Stimulated activated naive CD8-positive, alpha-beta T cell treated with anti-CD3 and anti-CD28 coated beads, Interleukin-15, Interleukin-2, amounts not matched to agents 100 ng/mL and 50 ng/mL, for 24 hours (primary cell): ENCODE results near the gene NDUFS8.
A peak's percentile ranks its signal among the peaks of the same experiment; 100 is the strongest.
"Not testable (repeated sequence)": the region's sequence is repeated elsewhere in the genome, so short reads cannot be mapped to it uniquely, and the experiment has no call there.

ENCODE experiments used
- H3K27ac Mint-ChIP-seq: one replicate; pipeline ENCODE4 v1.8.0; 2021; ENCODE audit warnings: mild to moderate bottlenecking, mixed read lengths
- H3K27me3 Mint-ChIP-seq: one replicate; pipeline ENCODE4 v1.8.0; 2021; ENCODE audit warnings: mixed read lengths
- H3K36me3 Mint-ChIP-seq: one replicate; pipeline ENCODE4 v1.8.0; 2021; ENCODE audit warnings: low read depth, mixed read lengths
- H3K4me1 Mint-ChIP-seq: one replicate; pipeline ENCODE4 v1.8.0; 2021; ENCODE audit warnings: low read depth, mixed read lengths
- H3K4me3 Mint-ChIP-seq: one replicate; pipeline ENCODE4 v1.8.0; 2021; ENCODE audit warnings: mild to moderate bottlenecking, mixed read lengths
- H3K9me3 Mint-ChIP-seq: one replicate; pipeline ENCODE4 v1.8.0; 2021; ENCODE audit warnings: mixed read lengths

Gene NDUFS8

GRCh38 chr11:68030318-68031143, at the start of gene NDUFS8:
NDUFS8 (plus strand) TSS chr11:68030681; CDS start chr11:68032152, 1,471 bp downstream.
- no peaks in the 10 kb centered on the region for H3K27me3 Mint-ChIP-seq
- peaks cover 33% of the 10 kb centered on the region for H3K4me1 Mint-ChIP-seq
- peak within 1 kb of the TSS; percentile 98 for H3K27ac Mint-ChIP-seq
- H3K4me3 Mint-ChIP-seq = peak within 1 kb of the TSS; percentile 98
- peaks cover 6% of the 10 kb centered on the region for H3K36me3 Mint-ChIP-seq
- no peaks in the 10 kb centered on the region for H3K9me3 Mint-ChIP-seq

GRCh38 chr11:67981226-67981625, 49.3 kb upstream of the NDUFS8 start:
- H3K27me3 Mint-ChIP-seq = peaks cover 19% of the 10 kb centered on the region
- H3K27ac Mint-ChIP-seq, H3K9me3 Mint-ChIP-seq, H3K4me3 Mint-ChIP-seq, H3K4me1 Mint-ChIP-seq, H3K36me3 Mint-ChIP-seq: not testable (repeated sequence)

DNA sequence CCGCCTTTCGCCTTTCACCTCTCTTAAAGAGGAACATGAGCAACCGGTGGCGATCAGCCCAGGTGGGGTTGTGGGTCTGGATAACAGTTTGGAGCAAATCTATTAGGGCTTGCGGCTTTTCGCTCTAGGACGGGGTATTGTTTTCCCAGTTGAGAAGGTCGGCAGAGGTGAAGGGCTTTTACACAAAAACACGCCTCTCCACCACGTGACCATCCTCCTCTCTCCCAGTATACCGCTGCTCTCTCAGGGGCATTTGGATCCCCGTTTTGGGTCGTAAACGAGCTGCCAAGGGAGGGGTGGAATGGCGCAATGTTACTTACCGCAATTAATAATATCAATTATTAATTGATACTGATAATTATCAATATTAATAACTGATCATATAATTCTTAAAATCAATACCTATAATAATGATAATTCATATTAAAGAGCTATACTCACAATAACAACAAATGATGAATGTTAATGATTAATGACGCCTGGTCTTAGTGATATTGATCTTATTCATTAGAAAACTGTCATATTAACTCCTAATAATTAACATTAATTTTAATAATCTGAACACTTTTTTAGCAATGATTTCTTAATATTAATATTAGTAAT, 48.1 kb upstream of the NDUFS8 start:
- H3K9me3 Mint-ChIP-seq = not testable (repeated sequence)

DNA sequence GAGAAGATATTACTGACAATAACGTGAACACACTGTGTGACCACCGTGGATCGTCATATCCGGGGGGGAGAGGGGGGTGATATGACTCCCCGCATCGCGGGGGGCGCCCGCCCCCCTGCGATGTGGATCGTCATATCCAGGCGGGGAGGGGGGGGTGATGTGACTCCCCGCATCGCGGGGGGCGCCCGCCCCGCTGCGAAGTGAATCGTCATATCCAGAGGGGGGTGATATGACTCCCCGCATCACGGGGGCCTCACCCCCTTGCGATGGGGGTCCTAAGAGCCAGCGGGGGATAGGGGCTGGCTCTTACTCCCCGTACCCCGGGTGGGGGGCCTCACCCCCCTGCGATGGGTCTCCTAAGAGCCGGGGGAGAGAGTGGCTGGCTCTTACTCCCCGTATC, 46.5 kb upstream of the NDUFS8 start:
- Mint-ChIP-seq H3K4me3 (no peak overlapping the region), H3K36me3 (no peaks in the 10 kb centered on the region), H3K27me3 (peaks cover 3% of the 10 kb centered on the region), H3K27ac (no peak overlapping the region), H3K9me3 (no peaks in the 10 kb centered on the region), H3K4me1 (no peaks in the 10 kb centered on the region)

More for the DNA sequence above, 48.1 kb upstream of the NDUFS8 start:
- H3K36me3 Mint-ChIP-seq, H3K4me1 Mint-ChIP-seq, H3K4me3 Mint-ChIP-seq, H3K27ac Mint-ChIP-seq: not testable (repeated sequence)
- H3K27me3 Mint-ChIP-seq = peaks cover 14% of the 10 kb centered on the region

DNA sequence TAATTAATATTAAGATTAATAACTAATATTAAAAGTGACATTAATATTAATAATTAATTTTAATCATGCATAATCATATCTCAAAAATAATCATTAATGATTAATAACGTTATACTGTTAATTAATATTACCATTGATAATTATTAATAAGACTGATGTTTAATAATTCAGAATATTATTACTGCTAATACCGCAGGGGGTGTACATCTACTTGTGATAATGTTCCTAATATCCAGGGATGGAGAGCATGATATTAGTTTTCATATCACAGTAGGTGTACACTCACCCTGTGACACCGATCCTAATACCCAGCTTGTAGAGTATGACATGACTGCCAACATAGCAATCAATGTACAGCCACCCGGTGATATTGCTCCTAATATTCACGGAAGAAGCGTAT, 45.2 kb upstream of the NDUFS8 start:
- H3K4me3 Mint-ChIP-seq, H3K27ac Mint-ChIP-seq, H3K9me3 Mint-ChIP-seq, H3K36me3 Mint-ChIP-seq, H3K4me1 Mint-ChIP-seq, H3K27me3 Mint-ChIP-seq: not testable (repeated sequence)

GRCh38 chr11:67990546-67991346, 39.7 kb upstream of the NDUFS8 start:
- H3K27ac Mint-ChIP-seq, H3K4me3 Mint-ChIP-seq, H3K27me3 Mint-ChIP-seq, H3K4me1 Mint-ChIP-seq, H3K36me3 Mint-ChIP-seq, H3K9me3 Mint-ChIP-seq: not testable (repeated sequence)

GRCh38 chr11:67991347-67992121, 38.9 kb upstream of the NDUFS8 start:
- H3K9me3 Mint-ChIP-seq, H3K4me3 Mint-ChIP-seq, H3K36me3 Mint-ChIP-seq, H3K27ac Mint-ChIP-seq, H3K4me1 Mint-ChIP-seq, H3K27me3 Mint-ChIP-seq: not testable (repeated sequence)

DNA sequence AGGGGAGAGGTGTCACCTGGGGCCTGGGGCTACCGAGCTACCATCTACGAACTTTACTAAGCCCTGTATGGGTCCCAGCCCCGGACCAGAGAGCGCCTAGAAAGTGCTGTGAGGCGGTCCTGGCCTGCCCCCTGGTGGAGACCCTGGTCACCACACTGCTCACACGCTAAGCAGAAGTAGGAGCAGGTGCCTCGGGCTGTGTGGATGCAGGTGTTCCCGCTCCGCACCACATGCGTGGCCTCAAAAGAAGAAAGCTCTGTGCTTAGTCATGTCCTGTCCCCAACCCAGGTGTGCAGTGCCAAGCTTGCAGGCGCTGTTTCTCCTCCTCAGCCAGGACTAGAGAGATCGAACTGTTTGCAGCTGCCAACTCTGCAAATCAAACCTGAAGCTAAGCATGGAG, 36.7 kb upstream of the NDUFS8 start:
- not testable (repeated sequence) for H3K9me3 Mint-ChIP-seq, H3K27me3 Mint-ChIP-seq, H3K36me3 Mint-ChIP-seq, H3K27ac Mint-ChIP-seq, H3K4me3 Mint-ChIP-seq
- H3K4me1 Mint-ChIP-seq = peaks cover 24% of the 10 kb centered on the region

DNA sequence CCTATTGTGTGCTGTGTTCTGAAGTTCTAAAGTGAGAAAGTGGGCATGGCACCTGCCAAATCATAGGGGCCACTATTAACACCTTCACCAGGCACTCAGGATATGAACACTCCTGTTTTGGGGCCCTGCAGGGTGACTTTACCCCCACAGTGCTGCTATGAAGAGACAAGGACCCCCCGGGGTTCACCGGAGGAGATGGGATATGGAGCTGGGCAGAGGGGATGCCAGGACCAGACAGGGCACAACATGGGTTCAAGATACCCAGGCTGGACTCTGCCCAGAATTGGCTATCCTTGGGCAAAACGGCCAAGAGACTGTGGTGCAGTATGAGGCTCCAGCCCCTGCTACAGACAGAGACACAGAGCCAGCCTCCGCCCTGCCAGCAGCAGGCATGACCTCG, 36.1 kb upstream of the NDUFS8 start:
- H3K4me3 Mint-ChIP-seq, H3K27me3 Mint-ChIP-seq, H3K36me3 Mint-ChIP-seq, H3K27ac Mint-ChIP-seq, H3K9me3 Mint-ChIP-seq: not testable (repeated sequence)
- H3K4me1 Mint-ChIP-seq = peaks cover 24% of the 10 kb centered on the region

GRCh38 chr11:67995129-67995528, 35.4 kb upstream of the NDUFS8 start:
- H3K27ac Mint-ChIP-seq, H3K36me3 Mint-ChIP-seq, H3K9me3 Mint-ChIP-seq, H3K27me3 Mint-ChIP-seq, H3K4me3 Mint-ChIP-seq: not testable (repeated sequence)
- H3K4me1 Mint-ChIP-seq = peaks cover 24% of the 10 kb centered on the region

DNA sequence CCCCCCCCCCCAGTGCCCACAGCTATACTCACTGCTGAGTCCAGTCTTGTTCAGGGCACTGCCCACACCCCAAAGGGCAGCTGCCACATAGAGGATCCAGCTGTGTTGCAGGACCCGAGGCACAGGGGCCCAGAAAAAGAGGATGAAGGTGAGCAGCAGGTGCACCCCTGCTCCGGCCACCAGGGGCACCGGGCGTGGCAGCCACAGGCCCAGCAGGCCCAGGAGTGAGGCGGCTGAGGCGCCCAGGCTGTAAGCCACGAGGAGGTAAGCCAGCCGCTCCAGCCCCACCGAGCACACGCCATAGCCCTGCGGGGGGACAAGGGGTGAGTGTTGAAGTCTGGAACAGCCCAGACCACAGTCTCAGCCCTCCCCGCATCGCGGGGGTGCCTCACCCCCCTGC, 34.9 kb upstream of the NDUFS8 start:
- H3K4me3 Mint-ChIP-seq, H3K27me3 Mint-ChIP-seq, H3K9me3 Mint-ChIP-seq, H3K27ac Mint-ChIP-seq, H3K36me3 Mint-ChIP-seq: not testable (repeated sequence)
- H3K4me1 Mint-ChIP-seq = peaks cover 24% of the 10 kb centered on the region

- Mint-ChIP-seq H3K9me3 (no peaks in the 10 kb centered on the region), H3K4me1 (peaks cover 24% of the 10 kb centered on the region), H3K4me3 (no peak overlapping the region), H3K36me3 (peaks cover 8% of the 10 kb centered on the region), H3K27ac (no peak overlapping the region), H3K27me3 (no peaks in the 10 kb centered on the region)
These were observed 34.4 kb upstream of the NDUFS8 start for GRCh38 chr11:67996051-67996450.

GRCh38 chr11:67996622-67997474, 33.6 kb upstream of the NDUFS8 start:
- Mint-ChIP-seq H3K27me3 (no peaks in the 10 kb centered on the region), H3K36me3 (peaks cover 8% of the 10 kb centered on the region), H3K4me3 (no peak overlapping the region), H3K4me1 (peaks cover 24% of the 10 kb centered on the region), H3K9me3 (no peaks in the 10 kb centered on the region), H3K27ac (no peak overlapping the region)

DNA sequence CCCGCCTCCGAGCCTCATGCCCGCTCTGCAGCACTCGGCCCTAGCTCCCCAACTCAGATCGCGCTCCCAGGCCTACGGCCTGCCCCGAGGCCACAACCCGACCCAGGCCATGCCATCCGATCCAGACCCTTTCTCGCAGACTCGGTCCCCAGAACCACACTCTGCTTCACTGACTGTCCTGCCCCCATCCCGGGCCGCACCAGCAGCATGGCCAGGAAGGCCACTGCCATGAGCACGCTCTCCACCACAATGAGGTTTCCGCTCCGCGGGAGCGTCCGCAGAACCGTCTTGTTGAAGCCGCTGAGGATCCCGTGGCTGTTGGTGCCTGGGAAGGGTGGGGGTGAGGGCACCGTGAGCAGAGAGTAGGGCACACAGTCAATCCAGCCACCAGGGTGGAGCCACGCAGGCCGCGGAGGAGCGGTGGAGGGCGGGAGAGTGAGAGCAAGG, 33.0 kb upstream of the NDUFS8 start:
- Mint-ChIP-seq H3K36me3 (peaks cover 8% of the 10 kb centered on the region), H3K4me3 (no peak overlapping the region), H3K27ac (no peak overlapping the region), H3K9me3 (no peaks in the 10 kb centered on the region), H3K4me1 (peaks cover 29% of the 10 kb centered on the region), H3K27me3 (no peaks in the 10 kb centered on the region)
